GM23338 (cell line): ENCODE results near the gene CAT.

Experiments
- CREB1 ChIP-seq: fragments of 250-450 bp; sonication (Bioruptor Pico); IDR thresholded peaks from 2 replicates; pipeline ENCODE4 v1.5.0; 2020; ENCODE audit warnings: low read depth, mild to moderate bottlenecking, moderate library complexity
- CTCF ChIP-seq, 2 experiments: fragments of 200-600 bp in 1 of 2; sonication (generic) in 1 of 2; conservative IDR thresholded peaks; 2 replicates each; pipeline versions ENCODE4 v1.5.1 to v1.6.1; 2016 to 2017; ENCODE audit warnings: antibody characterized with exemption in 2 of 2, low read depth in 2 of 2, mild to moderate bottlenecking in 2 of 2, moderate library complexity in 1 of 2
- ETS1 ChIP-seq: IDR thresholded peaks from 2 replicates; pipeline ENCODE4 v1.6.1; 2016; ENCODE audit warnings: antibody characterized with exemption
- EZH2 ChIP-seq: fragments of 200-600 bp; sonication (generic); IDR thresholded peaks from one replicate; pipeline ENCODE4 v1.8.0; 2017; ENCODE audit warnings: antibody characterized with exemption, mild to moderate bottlenecking, low read depth; ENCODE audit not compliant: unreplicated experiment
- EZH2phosphoT487 ChIP-seq: fragments of 200-600 bp; sonication (generic); IDR thresholded peaks from one replicate; pipeline ENCODE4 v1.8.1; 2018; ENCODE audit warnings: antibody characterized with exemption; ENCODE audit not compliant: unreplicated experiment
- JUNB ChIP-seq: IDR thresholded peaks from one replicate; pipeline ENCODE4 v1.6.1; 2016; ENCODE audit warnings: antibody characterized with exemption; ENCODE audit not compliant: unreplicated experiment
- POLR2AphosphoS5 ChIP-seq: IDR thresholded peaks from 2 replicates; pipeline ENCODE4 v1.6.1; 2016; ENCODE audit warnings: antibody characterized with exemption, low read depth
- REST ChIP-seq: IDR thresholded peaks from one replicate; pipeline ENCODE4 v1.6.1; 2018; ENCODE audit warnings: antibody characterized with exemption; ENCODE audit not compliant: unreplicated experiment

DNA sequence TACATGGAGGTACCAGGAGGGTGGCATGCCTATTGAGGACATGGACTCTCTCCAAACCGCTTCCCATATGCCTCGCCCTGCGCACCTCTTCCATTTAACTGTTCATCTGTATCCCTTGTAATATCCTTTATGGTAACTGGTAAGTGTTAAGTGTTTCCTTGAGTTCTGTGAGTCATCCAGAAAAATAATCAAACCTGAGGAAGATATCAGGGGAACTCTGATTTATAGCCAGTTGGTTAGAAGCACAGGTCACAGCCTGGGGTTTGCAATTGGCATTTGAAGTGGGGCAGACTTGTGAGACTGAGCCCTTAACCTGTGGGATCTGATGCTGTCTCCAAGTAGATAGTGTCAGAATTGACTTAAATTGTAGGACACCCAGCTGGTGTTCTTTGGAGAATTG, 27.6 kb upstream of the CAT start:
- TF ChIP-seq REST (no peak), EZH2 (no peak), CTCF (conservative IDR thresholded peaks at IDR 0.05; ENCODE audit: low read depth in 2 of 2) (no peak), EZH2phosphoT487 (no peak), ETS1 (no peak), POLR2AphosphoS5 (no peak), CREB1 (CRISPR knock-in tag) (no peak), JUNB (no peak)
